Heart left ventricle (tissue), 16 donors: Measurements from ENCODE around the gene C3. TPM values are rescaled to one million over a fixed set of nuclear protein-coding genes. Genes with fewer than 3 reads are reported as not detected.

Experiments
- ATAC-seq, 4 donors: fragments of 200-7000 bp; cut with Tn5 transposase; one replicate each; pipeline ENCODE4 v1.9.1; 2020 to 2022; ENCODE audit warnings: moderate library complexity in 4 of 4, mild to moderate bottlenecking in 3 of 4, moderate number of reproducible peaks in 1 of 4
- DNase-seq, 5 donors: peaks; one replicate each; pipeline ENCODE4 v3.0.0-alpha.2; 2020
- H3K27ac ChIP-seq, 12 donors: fragments of 200-600 bp; sonication (generic) in 4 of 12; one replicate each; pipeline versions ENCODE4 v1.5.0 to v1.8.0; 2016 to 2022; ENCODE audit warnings: mild to moderate bottlenecking in 2 of 12
- H3K27me3 ChIP-seq, 9 donors: fragments of 200-600 bp; sonication (generic) in 2 of 9; one replicate each; pipeline versions ENCODE4 v1.5.1 to v1.8.0; 2016 to 2022; ENCODE audit warnings: mild to moderate bottlenecking in 3 of 9
- H3K36me3 ChIP-seq, 9 donors: fragments of 200-600 bp; sonication (generic) in 2 of 9; one replicate each; pipeline versions ENCODE4 v1.5.0 to v1.8.0; 2018 to 2022; ENCODE audit warnings: mild to moderate bottlenecking in 2 of 9
- H3K4me1 ChIP-seq, 12 donors: fragments of 200-600 bp; sonication (generic) in 4 of 12; one replicate each; pipeline versions ENCODE4 v1.5.0 to v1.8.0; 2016 to 2022; ENCODE audit warnings: mild to moderate bottlenecking in 3 of 12
- H3K4me3 ChIP-seq, 12 donors: fragments of 200-600 bp; sonication (generic) in 4 of 12; one replicate each; pipeline versions ENCODE4 v1.5.0 to v1.8.0; 2017 to 2022; ENCODE audit warnings: mild to moderate bottlenecking in 9 of 12, moderate library complexity in 4 of 12
- H3K9me3 ChIP-seq, 12 donors: fragments of 200-600 bp; sonication (generic) in 4 of 12; one replicate each; pipeline versions ENCODE4 v1.5.0 to v1.8.0; 2016 to 2022; ENCODE audit warnings: mild to moderate bottlenecking in 1 of 12
- CTCF ChIP-seq, 12 donors: fragments of 200-600 bp; sonication (generic) in 4 of 12; IDR thresholded peaks; one replicate each; pipeline versions ENCODE4 v1.5.0 to v1.8.0; 2018 to 2022; ENCODE audit warnings: antibody characterized with exemption in 12 of 12, mild to moderate bottlenecking in 5 of 12
- POLR2A ChIP-seq, 2 donors: fragments of 450-650 bp; IDR thresholded peaks; one replicate each; pipeline ENCODE4 v1.6.1; 2017; ENCODE audit warnings: antibody characterized with exemption in 2 of 2, mild to moderate bottlenecking in 2 of 2, moderate library complexity in 2 of 2
- WGBS, 4 donors: extraction: QIAGEN DNeasy Blood & Tissue Kit in 2 of 4; methylation state at CpG; one replicate each; pipeline versions ENCODE4 v1.1.5 to v1.1.7; 2013 to 2018; 5-methylcytosine and 5-hydroxymethylcytosine counted together
- intact Hi-C, 10 donors: fragments of 100-400 bp; cut with DNase I; formaldehyde crosslinking; loops; one replicate each; pipeline versions ENCODE4 v1.11.1 to v1.14.2; 2022
- polyA plus RNA-seq, 2 donors: library from polyadenylated mRNA; stranded (reverse); fragments of 200-250 nt; gene quantifications; one replicate each; pipeline ENCODE4 v1.2.3, GENCODE V29; 2013
- total RNA-seq, 9 donors: library from RNA; depleted of rRNA in 2 of 9; stranded (reverse); fragments of >200 nt in 2 of 9; fragmentation: NEBNext Ultra II Directional in 3 of 9; extraction: Animal tissue kit (Norgen Biotek cat#: 25700) in 3 of 9; gene quantifications; one replicate each; pipeline versions ENCODE4 v1.1.0 to v1.2.4, GENCODE V29; 2016 to 2023
- donor health status: ischemic (EF 13 %, LVEDD 7.1; RV severe dilation, severe dysfunction).
- donor health status: healthy with polysubstance abuse.
- donor health status: DM: no; HTN: yes; CAD: no.
- donor health status: DM: no; HTN: no; CAD: no.
- donor health status: ischemic (EF 25% LVEDD 6.9; RV normal size, moderate dysfunction).
- donor health status: ischemic (EF 25% LVEDD 5.7; RV mildly dilated, moderate dysfunction).
- donor health status: healthy.
- donor health status: DM: yes; HTN: yes; CAD: no.
- donor health status: ischemic (EF 35%, LVEDD 5.7; RV mildly dilated, moderate dysfunction).
- donor health status: nonischemic (EF 11% LVEDD 7.7; RV severe dilation, severe dysfunction).
- donor health status: DM: yes; HTN: yes; CAD: no.
- donor health status: PGD.
- donor health status: ischemic (EF 29% LVEDD 5.4; RV normal size, mild dysfunction).
- donor health status: nonischemic (EF 23%, LVEDD 6.1; RV moderate dilation, normal function).

C3 gene
- total and polyA plus RNA-seq, 11 donors = 31.7 to 1,888 (median 81.0) TPM

DNA sequence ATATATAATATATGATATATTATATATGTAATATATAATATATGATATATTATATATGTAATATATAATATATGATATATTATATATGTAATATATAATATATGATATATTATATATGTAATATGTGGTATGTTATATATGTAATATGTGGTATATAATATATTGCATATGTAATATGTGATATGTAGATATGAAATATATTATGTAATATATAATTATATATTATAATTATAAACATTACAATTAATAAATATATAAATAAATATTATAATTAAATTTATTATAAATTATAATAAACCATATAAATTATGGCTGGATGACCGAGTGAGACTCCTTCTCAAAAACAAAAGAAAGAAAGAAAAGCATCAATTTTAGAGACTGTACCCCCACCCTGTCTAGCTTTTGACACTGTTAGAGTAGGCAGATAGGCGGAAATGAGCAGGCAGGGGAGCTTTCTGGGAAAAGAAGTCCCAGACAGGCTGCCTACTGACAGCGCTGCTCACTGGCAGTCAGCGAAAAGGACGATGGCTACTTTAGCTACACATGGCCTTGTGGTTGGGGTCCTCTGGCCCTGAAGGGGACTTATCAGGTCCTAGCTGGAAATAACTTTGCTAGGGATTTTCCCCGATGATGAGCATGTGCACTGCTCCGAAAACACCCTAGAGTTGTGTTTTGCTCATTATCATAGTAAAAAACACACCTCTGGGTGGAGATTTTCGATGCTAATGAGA is 19.7 kb downstream of the C3 start:
- no peaks in the 10 kb centered on the region for H3K36me3 ChIP-seq
- H3K4me3 ChIP-seq = no peak overlapping the region
- no peaks in the 10 kb centered on the region for H3K9me3 ChIP-seq
- no peak for ATAC-seq
- 79 to 84% (median 83%) methylated on average over 8 of the region's 8 CpGs for WGBS, 4 donors
- no peak overlapping the region for H3K27ac ChIP-seq
- H3K4me1 ChIP-seq = no peaks in the 10 kb centered on the region
- TF ChIP-seq CTCF (IDR thresholded peaks at IDR 0.05) (no peak), POLR2A (IDR thresholded peaks at IDR 0.05) (no peak)
- peaks cover 0 to 3% (median 0%) of the 10 kb centered on the region in 9 donors for H3K27me3 ChIP-seq
- DNase-seq = no peak
- intact Hi-C loops = no loop called here

DNA sequence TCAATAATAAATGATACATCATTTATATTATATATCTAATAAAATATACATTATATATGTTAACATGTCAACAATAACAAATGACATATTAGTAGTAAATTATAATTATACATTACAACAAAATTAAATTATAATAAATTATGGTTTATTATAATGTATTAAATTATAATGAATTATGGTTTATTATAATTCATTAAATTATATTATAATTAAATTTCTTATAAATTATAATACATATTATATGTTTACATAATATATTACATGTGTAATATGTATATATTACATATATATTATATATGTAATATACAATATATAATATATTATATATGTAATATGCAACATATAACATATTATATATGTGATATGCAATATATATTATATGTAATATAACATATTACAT is 20.5 kb downstream of the C3 start:
- DNase-seq = no peak
- Histone ChIP-seq H3K4me1 (no peaks in the 10 kb centered on the region), H3K27ac (no peak overlapping the region), H3K9me3 (no peaks in the 10 kb centered on the region), H3K4me3 (no peak overlapping the region), H3K36me3 (no peaks in the 10 kb centered on the region), H3K27me3 (peaks cover 0 to 3% (median 0%) of the 10 kb centered on the region in 9 donors)
- no peak for TF ChIP-seq CTCF (IDR thresholded peaks at IDR 0.05)
- no peak for TF ChIP-seq POLR2A (IDR thresholded peaks at IDR 0.05)
- intact Hi-C loops = no loop called here
- ATAC-seq = no peak

DNA sequence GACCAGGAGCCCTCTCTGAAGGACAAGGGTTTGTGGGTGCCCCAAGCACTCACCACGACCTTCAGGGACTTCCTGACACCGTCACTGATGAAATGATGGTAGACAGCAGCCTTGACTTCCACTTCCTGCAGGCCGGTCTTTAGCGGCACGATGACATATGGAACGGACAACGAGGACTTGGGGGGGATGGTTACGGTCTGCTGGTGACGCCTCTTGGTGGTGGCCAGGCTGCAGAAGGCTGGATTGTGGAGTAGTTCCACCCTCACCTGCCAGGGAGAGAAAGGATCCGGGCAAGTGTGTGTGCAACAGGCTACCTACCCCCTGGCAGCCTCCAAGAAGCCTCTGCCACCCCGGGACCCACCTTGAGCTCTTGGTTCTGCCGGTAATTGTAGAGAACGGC is 23.2 kb downstream of the C3 start:
- no peak for DNase-seq
- Histone ChIP-seq H3K4me3 (no peak overlapping the region), H3K9me3 (no peaks in the 10 kb centered on the region), H3K27me3 (peaks cover 0 to 3% (median 0%) of the 10 kb centered on the region in 9 donors), H3K36me3 (peaks cover 0 to 4% (median 0%) of the 10 kb centered on the region in 9 donors), H3K27ac (no peak overlapping the region), H3K4me1 (no peaks in the 10 kb centered on the region)
- intact Hi-C loops = no loop called here
- TF ChIP-seq POLR2A (IDR thresholded peaks at IDR 0.05) (no peak), CTCF (IDR thresholded peaks at IDR 0.05) (no peak)
- WGBS, 4 donors = 64 to 73% (median 70%) methylated on average over 13 of the region's 13 CpGs
- ATAC-seq = no peak

DNA sequence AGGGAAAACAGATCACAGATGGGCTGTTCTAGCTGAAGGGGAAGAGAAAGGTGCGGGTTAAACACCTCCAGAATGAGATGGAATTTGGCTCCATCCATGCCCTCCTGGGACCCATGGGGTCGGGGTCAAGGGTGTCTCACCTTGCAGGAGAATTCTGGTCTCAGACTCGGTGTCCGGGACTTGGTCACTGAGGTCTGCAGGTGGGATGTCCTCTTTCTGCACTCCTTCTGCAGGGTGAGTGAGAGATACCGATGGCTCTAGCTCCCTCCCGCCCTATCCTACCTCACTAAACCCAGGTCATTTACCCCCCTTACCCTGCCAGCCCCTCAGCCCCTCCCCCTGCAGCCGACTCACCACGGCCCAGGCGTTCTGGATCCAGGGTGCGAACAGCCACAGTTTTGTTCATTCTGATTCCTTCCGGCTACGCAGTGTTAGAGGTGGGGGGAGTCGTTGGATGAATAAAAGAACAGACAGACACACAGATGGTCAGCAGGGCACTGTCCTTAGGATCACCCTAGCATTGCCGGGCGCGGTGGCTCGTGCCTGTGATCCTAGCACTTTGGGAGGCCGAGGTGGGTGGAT is 24.1 kb downstream of the C3 start:
- H3K4me3 ChIP-seq = no peak overlapping the region
- WGBS, 4 donors = 71 to 86% (median 76%) methylated on average over 18 of the region's 18 CpGs
- intact Hi-C loops = no loop called here

More for the DNA sequence above, 24.1 kb downstream of the C3 start:
- no peak for ATAC-seq
- TF ChIP-seq POLR2A (IDR thresholded peaks at IDR 0.05) (no peak), CTCF (IDR thresholded peaks at IDR 0.05) (no peak)
- H3K9me3 ChIP-seq = no peaks in the 10 kb centered on the region
- no peaks in the 10 kb centered on the region for H3K4me1 ChIP-seq
- no peak for DNase-seq
- no peak overlapping the region for H3K27ac ChIP-seq
- peaks cover 0 to 3% (median 0%) of the 10 kb centered on the region in 9 donors for H3K27me3 ChIP-seq
- peaks cover 0 to 4% (median 0%) of the 10 kb centered on the region in 9 donors for H3K36me3 ChIP-seq
